IMR-90 (cell line): ENCODE data around the gene OXNAD1. TPM values are rescaled to one million over a fixed set of nuclear protein-coding genes. Genes with fewer than 3 reads are reported as not detected.
"Not testable (repeated sequence)": the region's sequence is repeated elsewhere in the genome, so short reads cannot be mapped to it uniquely, and the experiment has no call there.

ENCODE experiments used
- ATAC-seq: fragments of 200-7000 bp; cut with Tn5 transposase; 2 replicates; pipeline ENCODE4 v1.9.1; 2020; ENCODE audit warnings: low read depth, mild to moderate bottlenecking, moderate library complexity
- BruUV-seq: library from RNA; stranded (reverse); fragments of 400-500 nt; replicated peaks from 2 replicates; lab custom pipeline; 2021; lab: Mats Ljungman, UMichigan
- CTCF ChIA-PET: fragments of 300-600 bp; formaldehyde crosslinking; extraction: SDS; loops from one replicate; lab custom pipeline; 2021; ENCODE audit warnings: antibody characterized with exemption; lab: Yijun Ruan, JAX
- POLR2A ChIA-PET: fragments of 300-600 bp; sonication (Branson Sonifier 250); formaldehyde crosslinking; loops from one replicate; lab custom pipeline; 2022; ENCODE audit warnings: antibody characterized with exemption; ENCODE audit not compliant: unreplicated experiment; lab: Charles Lee
- DNase-seq: peaks from one replicate; pipeline ENCODE4 v3.0.0; 2013
- H2AFZ ChIP-seq: replicated peaks from 2 replicates; pipeline ENCODE3; 2013; ENCODE audit warnings: low read length, mild to moderate bottlenecking; ENCODE audit not compliant: poor library complexity
- H2AK5ac ChIP-seq: 2 replicates; pipeline ENCODE4 v1.6.1; 2013; ENCODE audit warnings: low read depth, low read length, inconsistent platforms
- H2AK9ac ChIP-seq: replicated peaks from 2 replicates; pipeline ENCODE3; 2013; ENCODE audit warnings: mild to moderate bottlenecking, low read depth, low read length, moderate library complexity; ENCODE audit not compliant: poor library complexity
- H2BK120ac ChIP-seq: 2 replicates; pipeline ENCODE4 v1.6.1; 2013; ENCODE audit warnings: low read depth, low read length, inconsistent platforms
- H2BK15ac ChIP-seq: 3 replicates; pipeline ENCODE4 v1.6.1; 2013; ENCODE audit warnings: low read depth, low read length, inconsistent platforms
- H2BK20ac ChIP-seq: 2 replicates; pipeline ENCODE4 v1.6.1; 2013; ENCODE audit warnings: low read depth, mild to moderate bottlenecking, inconsistent platforms, low read length, moderate library complexity
- H2BK5ac ChIP-seq: 2 replicates; pipeline ENCODE4 v1.6.1; 2013; ENCODE audit warnings: mild to moderate bottlenecking, low read depth, low read length, inconsistent platforms; ENCODE audit not compliant: poor library complexity, severe bottlenecking
- H3K14ac ChIP-seq: replicated peaks from 2 replicates; pipeline ENCODE4 v1.6.1; 2013; ENCODE audit warnings: low read depth, low read length, inconsistent platforms
- H3K18ac ChIP-seq: 2 replicates; pipeline ENCODE4 v1.6.1; 2013; ENCODE audit warnings: low read depth, low read length, control low read depth
- H3K23ac ChIP-seq: 2 replicates; pipeline ENCODE4 v1.6.1; 2013; ENCODE audit warnings: low read depth, low read length, inconsistent platforms
- H3K27ac ChIP-seq: 2 replicates; pipeline ENCODE4 v1.5.1; 2013; ENCODE audit warnings: mild to moderate bottlenecking, control low read depth, low read length; ENCODE audit not compliant: insufficient read depth
- H3K27me3 ChIP-seq: 2 replicates; pipeline ENCODE4 v1.6.1; 2013; ENCODE audit warnings: low read length; ENCODE audit not compliant: control insufficient read depth, insufficient read depth
- H3K36me3 ChIP-seq: 2 replicates; pipeline ENCODE4 v1.6.1; 2013; ENCODE audit warnings: low read length, mixed read lengths; ENCODE audit not compliant: control insufficient read depth, insufficient read depth
- H3K4ac ChIP-seq: 2 replicates; pipeline ENCODE4 v1.6.1; 2013; ENCODE audit warnings: low read depth, low read length, inconsistent platforms
- H3K4me1 ChIP-seq: 2 replicates; pipeline ENCODE4 v1.6.1; 2013; ENCODE audit warnings: low read length, mixed read lengths; ENCODE audit not compliant: control insufficient read depth, insufficient read depth
- H3K4me2 ChIP-seq: 2 replicates; pipeline ENCODE4 v1.6.1; 2013; ENCODE audit warnings: low read depth, mild to moderate bottlenecking, control low read depth, low read length, moderate library complexity
- H3K4me3 ChIP-seq: 2 replicates; pipeline ENCODE4 v1.5.1; 2013; ENCODE audit warnings: low read depth, mild to moderate bottlenecking, control low read depth, low read length, moderate library complexity; ENCODE audit not compliant: insufficient read depth
- H3K56ac ChIP-seq: 2 replicates; pipeline ENCODE4 v1.6.1; 2013; ENCODE audit warnings: low read length, inconsistent platforms; ENCODE audit not compliant: insufficient read depth; ENCODE audit errors: extremely low read depth
- H3K79me1 ChIP-seq, 2 experiments: 2 replicates each; pipeline ENCODE4 v1.6.1; 2013; ENCODE audit warnings: low read length in 2 of 2, inconsistent platforms in 1 of 2, low read depth in 1 of 2
- H3K9ac ChIP-seq: 2 replicates; pipeline ENCODE4 v1.6.1; 2013; ENCODE audit warnings: low read depth, low read length, control low read depth
- H3K9me1 ChIP-seq: 2 replicates; pipeline ENCODE4 v1.6.1; 2013; ENCODE audit warnings: low read length, inconsistent platforms; ENCODE audit not compliant: insufficient read depth
- H3K9me3 ChIP-seq: 2 replicates; pipeline ENCODE4 v1.6.1; 2013; ENCODE audit warnings: low read length; ENCODE audit not compliant: control insufficient read depth, insufficient read depth
- H4K20me1 ChIP-seq: 2 replicates; pipeline ENCODE4 v1.6.1; 2013; ENCODE audit warnings: low read length, inconsistent platforms; ENCODE audit not compliant: insufficient read depth
- H4K5ac ChIP-seq: 2 replicates; pipeline ENCODE4 v1.6.1; 2013; ENCODE audit warnings: mild to moderate bottlenecking, low read depth, low read length, control low read depth
- H4K8ac ChIP-seq, 2 experiments: 2 replicates each; pipeline ENCODE4 v1.6.1; 2013; ENCODE audit warnings: low read depth in 2 of 2, low read length in 2 of 2, control low read depth in 1 of 2, inconsistent platforms in 1 of 2
- H4K91ac ChIP-seq: 2 replicates; pipeline ENCODE4 v1.6.1; 2013; ENCODE audit warnings: low read depth, low read length, inconsistent platforms; ENCODE audit not compliant: insufficient read depth
- CEBPB ChIP-seq: IDR thresholded peaks from 2 replicates; pipeline ENCODE4 v1.6.1; 2012; ENCODE audit warnings: low read depth, low read length, improper control_type of control experiment
- MAFK ChIP-seq: IDR thresholded peaks from 2 replicates; pipeline ENCODE4 v1.6.1; 2012; ENCODE audit warnings: low read depth, low read length, improper control_type of control experiment
- MAZ ChIP-seq: IDR thresholded peaks from 2 replicates; pipeline ENCODE4 v1.6.1; 2012; ENCODE audit warnings: low read depth, mild to moderate bottlenecking, low read length, improper control_type of control experiment, moderate library complexity, borderline replicate concordance
- MXI1 ChIP-seq: IDR thresholded peaks from 2 replicates; pipeline ENCODE4 v1.6.1; 2012; ENCODE audit warnings: low read depth, mild to moderate bottlenecking, low read length, moderate library complexity, borderline replicate concordance
- WGBS, 2 experiments: methylation state at CpG; one replicate each; pipeline versions ENCODE4 v1.1.5 to v1.1.7; 2013; ENCODE audit warnings: missing lambda C conversion rate in 2 of 2; ENCODE audit not compliant: insufficient read length in 1 of 2; ENCODE audit errors: extremely low coverage in 2 of 2; 5-methylcytosine and 5-hydroxymethylcytosine counted together
- dilution Hi-C: fragments of 300-500 bp; cut with HindIII; formaldehyde crosslinking; loops from one replicate; pipeline ENCODE4 v1.14.3; 2018; ENCODE audit warnings: low sequenced_read_pairs; ENCODE audit not compliant: unreplicated experiment
- in situ Hi-C: fragments of 300-500 bp; cut with MboI; formaldehyde crosslinking; loops from 3 replicates; pipeline ENCODE4 v1.14.3; 2019; ENCODE audit warnings: low sequenced_read_pairs, inconsistent platforms, mixed read lengths
- intact Hi-C: fragments of 100-400 bp; cut with micrococcal nuclease; formaldehyde crosslinking; loops from 2 replicates; pipeline ENCODE4 v1.10.0; 2022
- polyA plus RNA-seq, 3 experiments: library from polyadenylated mRNA; depleted of rRNA; stranded (reverse); fragments of >200 nt; gene quantifications; 2 replicates each; pipeline ENCODE4 v1.2.3, GENCODE V29; 2012; ENCODE audit warnings: low replicate concordance in 1 of 3
- total RNA-seq: library from RNA; depleted of rRNA; stranded (reverse); fragments of >200 nt; gene quantifications from 2 replicates; pipeline ENCODE4 v1.2.3, GENCODE V29; 2012
- TF ChIP-seq, protein P1 (sequence below): fragments of 150-350 bp; IDR thresholded peaks from 2 replicates; pipeline ENCODE4 v1.6.1; 2017; ENCODE audit warnings: mild to moderate bottlenecking, antibody characterized with exemption, low read length, low read depth

OXNAD1 gene
- total and polyA plus RNA-seq, 2 of the 4 experiments (the other 2 are of a cell fraction): 6.2 to 11.3 TPM

DNA sequence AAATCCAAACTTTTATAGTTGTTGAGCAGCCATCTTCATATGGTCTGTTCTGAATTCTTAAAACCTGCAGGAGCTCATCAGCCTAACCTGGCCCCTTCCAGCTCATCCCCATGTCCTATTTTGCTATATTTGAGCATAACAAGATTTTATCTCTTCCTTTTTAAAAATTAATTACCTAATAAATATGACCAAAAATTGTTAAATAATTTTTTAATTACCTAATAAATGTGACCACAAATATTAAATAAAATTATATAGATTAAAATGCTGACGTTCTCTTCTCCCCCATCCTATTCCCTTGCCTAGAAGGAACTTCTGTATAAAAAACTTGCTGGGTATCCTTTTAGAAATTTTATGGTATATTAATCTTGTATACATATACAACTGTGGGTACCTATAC, 43.7 kb downstream of the OXNAD1 start (continued):
- TF ChIP-seq CEBPB: no peak
- TF ChIP-seq MAFK: no peak
- TF ChIP-seq, protein P1, sequence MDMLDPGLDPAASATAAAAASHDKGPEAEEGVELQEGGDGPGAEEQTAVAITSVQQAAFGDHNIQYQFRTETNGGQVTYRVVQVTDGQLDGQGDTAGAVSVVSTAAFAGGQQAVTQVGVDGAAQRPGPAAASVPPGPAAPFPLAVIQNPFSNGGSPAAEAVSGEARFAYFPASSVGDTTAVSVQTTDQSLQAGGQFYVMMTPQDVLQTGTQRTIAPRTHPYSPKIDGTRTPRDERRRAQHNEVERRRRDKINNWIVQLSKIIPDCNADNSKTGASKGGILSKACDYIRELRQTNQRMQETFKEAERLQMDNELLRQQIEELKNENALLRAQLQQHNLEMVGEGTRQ: no peak

DNA sequence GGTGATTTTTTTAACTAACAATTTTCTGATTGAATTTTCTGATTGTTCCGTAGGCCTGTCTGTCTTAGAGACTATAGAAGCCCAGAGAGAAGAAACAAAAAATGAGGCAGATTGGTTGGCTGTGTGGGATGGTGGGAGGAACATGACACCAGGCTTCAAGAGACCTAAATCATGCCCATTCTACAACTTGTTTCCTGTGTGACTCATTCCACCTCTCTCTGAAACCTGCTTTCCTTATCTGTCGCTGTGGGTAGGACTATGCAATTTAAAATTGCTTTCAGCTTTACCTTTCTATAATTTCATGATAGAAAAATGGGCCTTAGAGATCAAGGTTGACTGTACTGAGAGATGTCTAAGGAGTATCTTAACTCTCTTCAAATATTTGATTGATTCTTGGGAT, 44.5 kb downstream of the OXNAD1 start:
- Histone ChIP-seq H2BK20ac (no peak overlapping the region), H4K8ac (no peak overlapping the region), H3K14ac (no peak overlapping the region), H3K4ac (no peak overlapping the region), H2BK15ac (no peak overlapping the region), H4K91ac (no peak overlapping the region), H3K27ac (no peak overlapping the region), H2AFZ (no peak overlapping the region), H3K36me3 (peaks cover 15% of the 10 kb centered on the region), H3K9ac (no peak overlapping the region), H3K4me1 (no peaks in the 10 kb centered on the region; the same call in 1 of the 2 replicates), H3K4me3 (no peak overlapping the region), H2BK120ac (no peak overlapping the region), H2AK9ac (no peak overlapping the region), H2BK5ac (no peak overlapping the region), H3K79me1 (peaks cover 0 to 20% of the 10 kb centered on the region in 2 experiments; a peak in 2 of 4 replicates), H3K9me3 (no peaks in the 10 kb centered on the region), H3K56ac (no peak overlapping the region), H2AK5ac (no peak overlapping the region), H3K23ac (no peak overlapping the region), H3K4me2 (no peak overlapping the region), H4K5ac (no peak overlapping the region), H3K18ac (no peak overlapping the region), H4K20me1 (no peaks in the 10 kb centered on the region), H3K9me1 (peaks cover 22% of the 10 kb centered on the region), H3K27me3 (no peaks in the 10 kb centered on the region)
- peak; percentile 68 for DNase-seq
- no CpG with 5 or more reads among the region's 2 CpGs for WGBS, 2 experiments
- dilution Hi-C loops: no loop called here
- no peak for TF ChIP-seq MXI1
- no peak for TF ChIP-seq CEBPB
- no peak for TF ChIP-seq MAZ
- CTCF ChIA-PET: no interaction called here
- in situ Hi-C loops: loop anchor here (5.0 kb wide), 1 partner anchor 208 kb away; no protein-coding TSS in a partner anchor
- no TSS peak for BruUV-seq
- POLR2A ChIA-PET: no interaction called here
- intact Hi-C loops: no loop called here
- peak; percentile 49; the same call in 1 of the 2 replicates for ATAC-seq

DNA sequence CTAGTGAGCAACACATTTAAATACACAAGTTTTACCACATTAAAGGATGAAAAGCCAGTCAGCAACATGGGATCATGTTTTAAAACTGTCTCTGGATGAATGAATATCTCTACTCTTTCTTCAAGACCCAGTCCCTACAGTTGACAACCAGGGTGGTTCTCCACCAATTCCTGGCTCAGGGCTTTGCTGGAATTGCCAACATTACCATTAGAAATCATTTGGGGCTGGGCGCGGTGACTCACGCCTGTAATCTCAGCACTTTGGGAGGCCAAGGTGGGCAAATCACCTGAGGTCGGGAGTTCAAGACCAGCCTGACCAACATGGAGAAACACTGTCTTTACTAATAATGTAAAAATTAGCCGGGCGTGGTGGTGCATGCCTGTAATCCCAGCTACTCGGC, 45.5 kb downstream of the OXNAD1 start:
- H2BK15ac ChIP-seq, H3K4me3 ChIP-seq, H3K27ac ChIP-seq, H2AK5ac ChIP-seq, H4K8ac ChIP-seq, H4K20me1 ChIP-seq, H3K9me3 ChIP-seq, H3K23ac ChIP-seq, H3K14ac ChIP-seq, DNase-seq, intact Hi-C loops, H3K18ac ChIP-seq, ATAC-seq, H3K9ac ChIP-seq, POLR2A ChIA-PET, H2AK9ac ChIP-seq, H2BK120ac ChIP-seq, H4K91ac ChIP-seq, H3K4me1 ChIP-seq, H2AFZ ChIP-seq, in situ Hi-C loops, H2BK20ac ChIP-seq, H3K27me3 ChIP-seq, H4K5ac ChIP-seq, dilution Hi-C loops, H3K4me2 ChIP-seq, CTCF ChIA-PET, H3K4ac ChIP-seq, H2BK5ac ChIP-seq, H3K56ac ChIP-seq, BruUV-seq: not testable (repeated sequence)
- Histone ChIP-seq H3K79me1 (peaks cover under 1 to 22% of the 10 kb centered on the region in 2 experiments; a peak in 2 of 4 replicates), H3K36me3 (peaks cover 14% of the 10 kb centered on the region), H3K9me1 (peaks cover 17% of the 10 kb centered on the region)
- 100% methylated on average over 3 of the region's 7 CpGs; no CpG with 5 or more reads in 1 of the 2 experiments for WGBS, 2 experiments
